ENCODE results near the gene POLR1A.
"Not testable (repeated sequence)": the region's sequence is repeated elsewhere in the genome, so short reads cannot be mapped to it uniquely, and the experiment has no call there.

POLR1A gene

DNA sequence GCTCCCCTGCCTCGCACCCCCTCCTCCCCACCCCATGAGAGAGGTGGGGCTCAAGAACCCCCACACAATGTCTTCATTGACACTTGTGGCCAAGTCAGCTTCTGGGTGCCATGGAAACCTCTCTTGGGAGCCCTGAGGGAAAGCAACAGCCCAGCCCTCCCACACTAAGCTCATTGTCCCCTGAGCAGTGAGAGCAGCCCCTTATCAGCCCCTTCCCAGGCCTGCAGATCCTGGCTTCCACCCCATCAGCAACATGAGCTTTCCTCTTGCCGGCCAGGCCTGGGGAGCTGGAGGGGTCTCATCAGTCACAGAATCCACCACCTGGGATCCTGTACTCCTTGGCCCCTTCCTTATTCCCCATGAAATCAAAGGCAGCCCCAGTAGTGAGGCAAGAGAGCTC, 109.1 kb downstream of the POLR1A start:
- no peaks in the 10 kb centered on the region for H3K36me3 ChIP-seq (ENCODE audit: control insufficient read depth, insufficient read depth, low read length)
- TF ChIP-seq, protein P1, sequence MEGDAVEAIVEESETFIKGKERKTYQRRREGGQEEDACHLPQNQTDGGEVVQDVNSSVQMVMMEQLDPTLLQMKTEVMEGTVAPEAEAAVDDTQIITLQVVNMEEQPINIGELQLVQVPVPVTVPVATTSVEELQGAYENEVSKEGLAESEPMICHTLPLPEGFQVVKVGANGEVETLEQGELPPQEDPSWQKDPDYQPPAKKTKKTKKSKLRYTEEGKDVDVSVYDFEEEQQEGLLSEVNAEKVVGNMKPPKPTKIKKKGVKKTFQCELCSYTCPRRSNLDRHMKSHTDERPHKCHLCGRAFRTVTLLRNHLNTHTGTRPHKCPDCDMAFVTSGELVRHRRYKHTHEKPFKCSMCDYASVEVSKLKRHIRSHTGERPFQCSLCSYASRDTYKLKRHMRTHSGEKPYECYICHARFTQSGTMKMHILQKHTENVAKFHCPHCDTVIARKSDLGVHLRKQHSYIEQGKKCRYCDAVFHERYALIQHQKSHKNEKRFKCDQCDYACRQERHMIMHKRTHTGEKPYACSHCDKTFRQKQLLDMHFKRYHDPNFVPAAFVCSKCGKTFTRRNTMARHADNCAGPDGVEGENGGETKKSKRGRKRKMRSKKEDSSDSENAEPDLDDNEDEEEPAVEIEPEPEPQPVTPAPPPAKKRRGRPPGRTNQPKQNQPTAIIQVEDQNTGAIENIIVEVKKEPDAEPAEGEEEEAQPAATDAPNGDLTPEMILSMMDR (IDR thresholded peaks at IDR 0.05; ENCODE audit: insufficient read depth, low read length, poor library complexity, severe bottlenecking): no peak
- DNase-seq (ENCODE audit: extremely low read depth, insufficient read length): no peak
- H3K27me3 ChIP-seq (replicated peaks; ENCODE audit: control insufficient read depth, insufficient read depth, low read length): no peaks in the 10 kb centered on the region
- H3K4me3 ChIP-seq (replicated peaks; ENCODE audit: low read depth, low read length): no peak overlapping the region

DNA sequence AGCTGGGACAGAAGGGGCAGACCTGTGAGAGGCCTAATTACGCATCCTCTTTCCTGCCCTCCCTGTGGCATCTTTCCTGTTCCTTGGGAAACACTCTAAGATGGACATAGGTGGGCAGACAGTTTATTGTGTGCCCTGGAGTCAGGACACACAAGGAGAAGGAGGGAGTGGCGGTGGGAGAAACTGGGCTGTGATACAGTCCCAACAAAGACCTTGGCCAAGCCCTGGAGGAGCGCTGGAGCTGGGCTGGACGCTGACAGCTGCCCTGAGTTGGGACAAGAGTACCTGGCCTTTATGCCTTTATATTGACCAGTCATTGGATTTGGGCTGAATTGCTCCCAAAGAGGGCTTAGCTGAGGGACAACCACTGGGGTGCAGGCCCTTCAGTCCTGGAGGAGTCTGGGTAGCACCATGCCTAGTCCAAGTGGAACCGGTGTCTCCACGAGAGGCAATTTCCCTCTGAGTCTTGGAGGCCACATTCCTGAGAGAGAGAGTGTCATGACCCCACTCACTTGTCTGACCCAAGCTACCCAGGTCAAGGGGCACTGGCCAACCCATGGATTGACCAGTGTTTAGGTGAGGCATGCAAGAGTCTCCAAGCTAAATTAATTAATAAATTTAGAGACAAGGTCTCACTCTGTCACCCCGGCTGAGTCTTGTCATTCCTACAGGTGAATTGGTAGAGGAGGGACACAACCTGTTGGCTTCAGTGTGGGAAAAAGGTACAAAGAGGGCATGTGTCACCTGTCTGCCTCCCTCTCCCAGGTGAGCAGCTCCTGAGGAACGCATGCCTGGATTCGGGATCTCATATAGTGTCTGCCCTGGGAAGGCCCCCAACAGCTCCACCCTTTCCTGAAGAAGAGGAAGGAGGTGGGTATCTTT, 109.8 kb downstream of the POLR1A start:
- no peaks in the 10 kb centered on the region for H3K36me3 ChIP-seq (ENCODE audit: control insufficient read depth, insufficient read depth, low read length)
- no peak overlapping the region for H3K4me3 ChIP-seq (replicated peaks; ENCODE audit: low read depth, low read length)
- DNase-seq (ENCODE audit: extremely low read depth, insufficient read length): no peak
- TF ChIP-seq, protein P1 (IDR thresholded peaks at IDR 0.05; ENCODE audit: insufficient read depth, low read length, poor library complexity, severe bottlenecking): no peak
- no peaks in the 10 kb centered on the region for H3K27me3 ChIP-seq (replicated peaks; ENCODE audit: control insufficient read depth, insufficient read depth, low read length)

DNA sequence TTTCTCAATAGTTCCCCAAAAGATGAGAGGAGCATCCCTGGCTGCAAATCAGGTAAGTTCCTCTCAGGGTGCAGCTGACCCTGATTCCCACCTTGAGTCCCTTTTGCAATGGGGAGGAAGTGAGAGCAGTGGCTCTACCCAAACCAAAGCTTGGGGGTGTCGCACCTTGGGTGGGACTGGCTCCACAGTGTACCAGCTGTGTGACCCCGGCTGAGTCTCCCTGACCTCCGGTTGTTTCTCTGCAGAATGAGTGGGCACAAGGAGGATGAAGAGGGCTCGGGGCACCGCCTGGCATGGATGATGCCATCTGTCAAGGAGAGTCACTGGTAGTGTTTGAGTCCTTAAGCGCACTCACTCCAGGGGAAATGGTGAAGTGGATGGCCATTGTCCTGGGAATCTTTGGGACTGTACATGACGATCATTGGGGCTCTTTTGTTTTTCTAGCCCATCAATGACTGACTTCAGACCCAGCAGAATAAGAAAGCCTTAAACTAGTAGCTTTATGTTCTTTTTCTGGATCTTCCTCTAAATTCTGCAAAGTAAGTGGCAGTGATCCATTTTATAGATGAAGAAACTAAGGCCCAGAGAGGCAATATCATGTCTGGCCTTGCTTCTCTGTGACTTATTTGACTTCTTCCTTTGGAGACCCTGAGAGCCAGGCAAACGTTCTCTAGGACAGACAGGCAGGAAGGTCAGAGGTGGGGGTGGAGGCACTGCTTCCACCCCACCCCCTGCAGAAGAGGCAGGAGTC, 110.6 kb downstream of the POLR1A start:
- TF ChIP-seq, protein P1 (IDR thresholded peaks at IDR 0.05; ENCODE audit: insufficient read depth, low read length, poor library complexity, severe bottlenecking): no peak
- peak; percentile 48 for DNase-seq (ENCODE audit: extremely low read depth, insufficient read length)
- H3K36me3 ChIP-seq (ENCODE audit: control insufficient read depth, insufficient read depth, low read length): no peaks in the 10 kb centered on the region
- H3K27me3 ChIP-seq (replicated peaks; ENCODE audit: control insufficient read depth, insufficient read depth, low read length): no peaks in the 10 kb centered on the region
- no peak overlapping the region for H3K4me3 ChIP-seq (replicated peaks; ENCODE audit: low read depth, low read length)

DNA sequence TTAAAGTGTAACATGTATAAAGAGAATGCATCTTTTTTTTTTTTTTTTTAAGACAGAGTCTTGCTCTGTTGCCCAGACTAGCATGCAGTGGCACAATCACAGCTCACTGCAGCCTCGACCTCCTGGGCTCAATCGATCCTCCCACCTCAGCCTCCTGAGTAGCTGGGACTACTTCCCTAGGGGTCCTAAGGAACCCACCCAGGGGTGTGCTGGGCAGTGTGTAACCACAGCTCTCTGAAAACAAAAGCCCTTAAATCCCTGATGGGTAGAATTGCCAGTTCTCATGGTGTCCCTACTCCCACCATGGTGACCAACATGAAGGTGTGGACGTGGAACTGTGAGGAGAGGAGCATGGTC, 111.3 kb downstream of the POLR1A start:
- TF ChIP-seq, protein P1 (IDR thresholded peaks at IDR 0.05; ENCODE audit: insufficient read depth, low read length, poor library complexity, severe bottlenecking): no peak
- Histone ChIP-seq H3K36me3 (ENCODE audit: control insufficient read depth, insufficient read depth, low read length) (no peaks in the 10 kb centered on the region), H3K4me3 (replicated peaks; ENCODE audit: low read depth, low read length) (no peak overlapping the region), H3K27me3 (replicated peaks; ENCODE audit: control insufficient read depth, insufficient read depth, low read length) (no peaks in the 10 kb centered on the region)
- DNase-seq (ENCODE audit: extremely low read depth, insufficient read length): peak; percentile 48

DNA sequence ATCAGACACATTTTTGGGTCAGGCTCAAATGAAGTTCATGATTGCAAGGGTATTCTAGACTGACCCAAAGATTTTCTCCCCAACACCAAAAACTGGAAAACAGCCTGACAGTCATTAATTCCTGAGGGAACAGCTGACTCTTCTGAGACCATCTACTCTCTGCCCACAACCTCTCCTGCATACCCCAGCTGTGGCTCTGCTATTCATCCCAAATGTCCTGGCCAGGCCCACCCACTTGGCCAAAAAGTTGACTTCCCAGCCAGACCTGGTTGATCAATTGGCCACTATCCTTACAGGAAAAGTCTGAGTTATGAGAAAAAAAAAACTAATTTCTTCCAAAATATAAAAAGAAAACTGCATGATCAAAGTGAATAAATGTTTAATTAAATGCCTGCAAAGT, 113.1 kb downstream of the POLR1A start:
- H3K36me3 ChIP-seq (ENCODE audit: control insufficient read depth, insufficient read depth, low read length): no peaks in the 10 kb centered on the region
- TF ChIP-seq, protein P1 (IDR thresholded peaks at IDR 0.05; ENCODE audit: insufficient read depth, low read length, poor library complexity, severe bottlenecking): no peak
- H3K27me3 ChIP-seq (replicated peaks; ENCODE audit: control insufficient read depth, insufficient read depth, low read length): no peaks in the 10 kb centered on the region
- no peak for DNase-seq (ENCODE audit: extremely low read depth, insufficient read length)
- H3K4me3 ChIP-seq (replicated peaks; ENCODE audit: low read depth, low read length): no peak overlapping the region

DNA sequence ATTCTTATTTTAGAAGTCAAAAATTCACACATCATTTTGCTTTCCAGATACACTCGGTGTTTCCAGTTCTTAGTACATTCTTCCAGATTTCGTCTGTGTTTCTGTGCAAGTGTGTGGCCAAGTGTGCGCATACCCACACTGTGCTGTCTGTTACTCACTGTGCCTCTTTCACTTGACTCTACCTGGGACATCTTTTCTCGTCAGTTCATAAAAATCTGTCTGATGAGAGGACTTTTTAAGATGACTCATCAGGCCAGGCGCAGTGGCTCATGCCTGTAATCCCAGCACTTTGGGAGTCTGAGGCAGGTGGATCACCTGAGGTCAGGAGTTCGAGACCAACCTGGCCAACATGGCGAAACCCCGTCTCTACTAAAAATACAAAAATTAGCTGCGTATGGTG, 113.6 kb downstream of the POLR1A start:
- not testable (repeated sequence) for DNase-seq (ENCODE audit: extremely low read depth, insufficient read length); H3K4me3 ChIP-seq (replicated peaks; ENCODE audit: low read depth, low read length); H3K36me3 ChIP-seq (ENCODE audit: control insufficient read depth, insufficient read depth, low read length); H3K27me3 ChIP-seq (replicated peaks; ENCODE audit: control insufficient read depth, insufficient read depth, low read length)
